ENCODE measurements around the gene CTNNA1.

- TF ChIP-seq TSHZ2 (CRISPR knock-in tag; IDR thresholded peaks at IDR 0.05) (no peak), CSRNP3 (CRISPR knock-in tag; IDR thresholded peaks at IDR 0.05) (no peak), PATZ1 (CRISPR knock-in tag; IDR thresholded peaks at IDR 0.05; ENCODE audit: borderline replicate concordance) (no peak), PPARA (CRISPR knock-in tag; IDR thresholded peaks at IDR 0.05; ENCODE audit: borderline replicate concordance) (no peak), CREB5 (CRISPR knock-in tag; IDR thresholded peaks at IDR 0.05; ENCODE audit: low read depth) (no peak), BACH2 (CRISPR knock-in tag; IDR thresholded peaks at IDR 0.05; ENCODE audit: borderline replicate concordance) (no peak), ARNTL (CRISPR knock-in tag; IDR thresholded peaks at IDR 0.05; ENCODE audit: borderline replicate concordance, low read depth) (no peak)
Observed at GRCh38 chr5:138895918-138896317, 142.7 kb downstream of the CTNNA1 start.

All from SK-N-SH treated with all-trans-retinoic acid at 6 μM for 48 hours (cell line).